ENCODE results near the gene SLC36A3. TPM values are rescaled to one million over a fixed set of nuclear protein-coding genes. Genes with fewer than 3 reads are reported as not detected.

The SLC36A3 gene
- total and polyA plus RNA-seq, 5 experiments from 2014 or later, result not detected

DNA sequence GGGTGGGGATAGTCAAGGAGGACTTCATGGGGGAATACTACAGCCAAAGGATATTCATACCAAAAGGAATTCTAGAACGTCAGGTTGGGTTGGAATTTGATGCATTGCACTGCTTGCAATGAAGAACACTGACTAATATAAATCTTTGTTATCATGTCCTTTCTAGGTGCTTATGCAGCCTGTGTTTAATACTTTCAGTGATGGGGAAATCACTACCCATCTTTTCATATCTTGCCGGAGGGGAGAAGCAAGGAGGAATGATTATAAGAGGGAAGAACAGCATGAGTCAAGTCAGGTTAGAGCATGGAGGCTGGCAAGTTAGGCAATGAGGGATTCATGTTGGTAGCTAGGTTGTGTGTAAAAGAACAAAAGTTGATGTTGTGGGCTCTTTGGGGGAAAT is 74.6 kb downstream of the SLC36A3 start:
- ATAC-seq (no peak), DNase-seq (no peak)
- Mint-ChIP-seq H3K36me3 (no peaks in the 10 kb centered on the region), H3K4me1 (peaks cover 8 to 48% (median 26%) of the 10 kb centered on the region in 4 donors), H3K4me3 (no peak overlapping the region), H3K27ac (peak overlapping the region in 1 of 10 donors; percentile 54), H3K9me3 (no peaks in the 10 kb centered on the region), H3K27me3 (no peaks in the 10 kb centered on the region)
- POLR2A ChIA-PET, result interaction anchor here (0.8 to 2.2 kb wide), 5 partner anchors 11 to 104 kb away, joined by 3 to 8 read pairs (median 5); no protein-coding TSS in a partner anchor

DNA sequence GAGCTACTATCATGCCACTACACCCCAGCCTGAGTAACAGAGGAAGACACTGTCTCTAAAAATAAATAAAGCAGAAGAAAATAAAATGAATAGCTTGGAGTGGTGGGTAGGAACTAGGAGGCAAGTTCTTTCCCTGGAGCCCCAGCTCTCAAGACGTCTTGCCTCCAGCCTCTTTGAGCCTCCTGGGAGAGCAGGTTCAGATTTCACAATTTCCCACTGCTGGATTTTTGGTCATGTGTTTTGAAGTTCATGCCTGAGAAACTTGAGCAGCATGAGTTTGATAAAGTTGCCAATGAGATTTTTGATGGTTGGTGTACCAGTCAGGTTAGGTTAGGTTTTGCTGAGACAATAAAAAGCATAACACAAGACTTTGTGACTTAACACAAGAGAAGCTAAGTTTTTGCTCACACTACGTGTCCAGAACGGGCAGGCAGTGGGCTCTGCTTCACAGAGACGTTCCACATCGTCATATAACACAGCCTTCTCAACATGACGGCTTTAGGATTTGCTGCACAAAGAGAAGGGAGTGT is 75.6 kb downstream of the SLC36A3 start:
- Mint-ChIP-seq H3K9me3 (no peaks in the 10 kb centered on the region), H3K4me1 (peaks cover 8 to 39% (median 18%) of the 10 kb centered on the region in 4 donors), H3K27me3 (no peaks in the 10 kb centered on the region), H3K4me3 (no peak overlapping the region), H3K27ac (peak overlapping the region in 2 of 10 donors; percentile 23 to 67), H3K36me3 (no peaks in the 10 kb centered on the region)
- no peak for ATAC-seq
- POLR2A ChIA-PET, result interaction anchor here (1.2 kb wide), 1 partner anchor 14 kb away, joined by 6 read pairs; no protein-coding TSS in a partner anchor
- DNase-seq, result no peak

Other genes starting within 250 kb of the SLC36A3 start
- gene TNIP1, start 222.7 kb downstream of the SLC36A3 start, total RNA-seq, result 100 to 1,000 TPM; 138 to 140 TPM
- 10 to 100 TPM; 25.6 to 37.5 (median 29.8) TPM for gene TNIP1, start 222.7 kb downstream of the SLC36A3 start, polyA plus RNA-seq
- 100 to 1,000 TPM; 334 to 359 TPM for gene ANXA6, start 146.0 kb downstream of the SLC36A3 start, total RNA-seq
- 100 to 1,000 TPM; 242 to 318 (median 254) TPM for gene ANXA6, start 146.0 kb downstream of the SLC36A3 start, polyA plus RNA-seq
- gene CCDC69, start 79.7 kb downstream of the SLC36A3 start, total RNA-seq, result 100 to 1,000 TPM; 131 to 151 TPM
- 100 to 1,000 TPM in 1 of 3 donors, 10 to 100 TPM in 2; 79.8 to 130 (median 98.1) TPM for gene CCDC69, start 79.7 kb downstream of the SLC36A3 start, polyA plus RNA-seq
- 10 to 100 TPM; 12.5 to 13.8 TPM for gene GM2A, start 50.6 kb downstream of the SLC36A3 start, total RNA-seq
- 1 to 10 TPM; 3.8 to 6.5 (median 5.6) TPM for gene GM2A, start 50.6 kb downstream of the SLC36A3 start, polyA plus RNA-seq
- not detected for gene SLC36A2, start 43.8 kb upstream of the SLC36A3 start, total RNA-seq
- not detected for gene SLC36A2, start 43.8 kb upstream of the SLC36A3 start, polyA plus RNA-seq
- 1 to 10 TPM; 4.8 to 5.6 TPM for gene SLC36A1, start 143.8 kb upstream of the SLC36A3 start, total RNA-seq
- 1 to 10 TPM in 1 of 3 donors, under 1 TPM in 2; 0.61 to 1.6 (median 0.81) TPM for gene SLC36A1, start 143.8 kb upstream of the SLC36A3 start, polyA plus RNA-seq